Transverse colon (tissue), 4 donors: ENCODE results near the gene LSR. TPM values are rescaled to one million over a fixed set of nuclear protein-coding genes. Genes with fewer than 3 reads are reported as not detected.

ENCODE experiments used
- DNase-seq: peaks from one replicate; pipeline ENCODE4 v3.0.0-alpha.2; 2019
- H3K27ac ChIP-seq, 4 donors: fragments of 200-600 bp; sonication (generic); 2 replicates each; pipeline ENCODE4 v1.5.1; 2016 to 2018; ENCODE audit warnings: inconsistent platforms in 4 of 4
- H3K27me3 ChIP-seq: fragments of 200-600 bp; sonication (generic); 2 replicates; pipeline ENCODE4 v1.5.1; 2017; ENCODE audit warnings: inconsistent platforms
- H3K36me3 ChIP-seq, 4 donors: fragments of 200-600 bp; sonication (generic); 2 replicates each; pipeline ENCODE4 v1.5.1; 2017 to 2019; ENCODE audit warnings: inconsistent platforms in 4 of 4
- H3K4me1 ChIP-seq, 4 donors: fragments of 200-600 bp; sonication (generic); 2 replicates each; pipeline ENCODE4 v1.5.1; 2017 to 2020; ENCODE audit warnings: inconsistent platforms in 4 of 4
- H3K4me3 ChIP-seq, 4 donors: fragments of 200-600 bp; sonication (generic); 1 replicate in 1 of 4; 2 replicates in 3 of 4; pipeline versions ENCODE4 v1.5.1 to v1.6.1; 2017 to 2019; ENCODE audit warnings: inconsistent platforms in 4 of 4
- H3K9me3 ChIP-seq, 2 donors: fragments of 200-600 bp; sonication (generic); 2 replicates each; pipeline ENCODE4 v1.5.1; 2017 to 2019; ENCODE audit warnings: inconsistent platforms in 2 of 2
- CTCF ChIP-seq, 5 experiments: fragments of 200-600 bp in 3 of 5; fragments of 450-650 bp in 2 of 5; sonication (generic) in 3 of 5; IDR thresholded peaks; 1 replicate in 2 of 5; 2 replicates in 3 of 5; pipeline ENCODE4 v1.5.1; 2016 to 2017; ENCODE audit warnings: antibody characterized with exemption in 5 of 5, inconsistent platforms in 3 of 5, mild to moderate bottlenecking in 2 of 5, moderate library complexity in 1 of 5
- EP300 ChIP-seq: sonication (generic); formaldehyde crosslinking; IDR thresholded peaks from one replicate; pipeline ENCODE4 v1.6.1; 2017; ENCODE audit warnings: antibody characterized with exemption, low read depth
- POLR2A ChIP-seq: fragments of 450-650 bp; IDR thresholded peaks from one replicate; pipeline ENCODE4 v1.6.1; 2016; ENCODE audit warnings: antibody characterized with exemption, mild to moderate bottlenecking, moderate library complexity
- POLR2AphosphoS5 ChIP-seq, 3 donors: sonication (generic); formaldehyde crosslinking; IDR thresholded peaks; one replicate each; pipeline ENCODE4 v1.6.1; 2016; ENCODE audit warnings: antibody characterized with exemption in 3 of 3
- WGBS, 2 donors: methylation state at CpG; one replicate each; pipeline ENCODE4 v1.1.5; 2018; ENCODE audit warnings: low coverage in 1 of 2; 5-methylcytosine and 5-hydroxymethylcytosine counted together
- in situ Hi-C, 4 donors: fragments of 200-750 bp; cut with MboI; loops; one replicate each; pipeline versions ENCODE4 v1.15.0 to v1.15.1; 2017; ENCODE audit warnings: low sequenced_read_pairs in 3 of 4, low pct_ligation_motif_present in 1 of 4, low pct_unique_long_range_greater_than_20kb in 1 of 4
- intact Hi-C: fragments of 100-400 bp; cut with DNase I; formaldehyde crosslinking; loops from one replicate; pipeline ENCODE4 v1.15.1; 2023; ENCODE audit warnings: low total_unique reads
- total RNA-seq, 4 donors: library from RNA; depleted of rRNA; stranded (reverse); fragments of >200 nt; gene quantifications; one replicate each; pipeline ENCODE4 v1.1.0, GENCODE V29; 2016

The LSR gene
- total RNA-seq, 4 donors from 2014 or later = 124 to 484 (median 330) TPM

- Histone ChIP-seq H3K36me3 (no peaks in the 10 kb centered on the region), H3K4me1 (no peaks in the 10 kb centered on the region), H3K9me3 (no peaks in the 10 kb centered on the region), H3K27ac (no peak overlapping the region), H3K4me3 (no peak overlapping the region), H3K27me3 (no peaks in the 10 kb centered on the region)
- no peak for DNase-seq
- TF ChIP-seq POLR2A (no peak), EP300 (no peak), CTCF (IDR thresholded peaks at IDR 0.05) (no peak), POLR2AphosphoS5 (IDR thresholded peaks at IDR 0.05) (no peak)
- intact Hi-C loops (no loop called here), in situ Hi-C loops (no loop called here)
- 89% methylated on average over 5 of the region's 10 CpGs; no CpG with 5 or more reads in 1 of the 2 donors for WGBS, 2 donors
Measured at GRCh38 chr19:35300339-35300649, 51.5 kb downstream of the LSR start.

GRCh38 chr19:35301961-35302360, 53.2 kb downstream of the LSR start:
- WGBS, 2 donors = 86% methylated on average over 2 of the region's 2 CpGs; no CpG with 5 or more reads in 1 of the 2 donors
- TF ChIP-seq POLR2A = no peak
- no peak for TF ChIP-seq CTCF (IDR thresholded peaks at IDR 0.05)
- no peak for TF ChIP-seq EP300
- no peak for TF ChIP-seq POLR2AphosphoS5 (IDR thresholded peaks at IDR 0.05)
- H3K27me3 ChIP-seq = no peaks in the 10 kb centered on the region
- H3K9me3 ChIP-seq = no peaks in the 10 kb centered on the region
- H3K4me3 ChIP-seq = no peak overlapping the region
- in situ Hi-C loops = no loop called here
- intact Hi-C loops = no loop called here
- no peak overlapping the region for H3K27ac ChIP-seq
- H3K36me3 ChIP-seq = no peaks in the 10 kb centered on the region
- no peak for DNase-seq
- H3K4me1 ChIP-seq = no peaks in the 10 kb centered on the region

DNA sequence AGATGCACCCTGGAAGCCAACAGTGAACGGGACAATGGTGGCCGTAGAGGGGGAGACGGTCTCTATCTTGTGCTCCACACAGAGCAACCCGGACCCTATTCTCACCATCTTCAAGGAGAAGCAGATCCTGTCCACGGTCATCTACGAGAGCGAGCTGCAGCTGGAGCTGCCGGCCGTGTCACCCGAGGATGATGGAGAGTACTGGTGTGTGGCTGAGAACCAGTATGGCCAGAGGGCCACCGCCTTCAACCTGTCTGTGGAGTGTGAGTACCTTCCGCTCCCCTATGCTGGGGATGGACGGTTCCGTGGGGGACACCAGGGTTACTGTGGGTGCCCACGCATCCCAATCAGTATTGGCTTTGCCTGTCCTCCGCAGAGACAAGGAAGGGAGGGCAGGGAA, 53.6 kb downstream of the LSR start:
- Histone ChIP-seq H3K9me3 (no peaks in the 10 kb centered on the region), H3K4me3 (no peak overlapping the region), H3K27ac (no peak overlapping the region), H3K36me3 (no peaks in the 10 kb centered on the region), H3K4me1 (no peaks in the 10 kb centered on the region), H3K27me3 (no peaks in the 10 kb centered on the region)
- intact Hi-C loops = no loop called here
- no peak for DNase-seq
- no peak for TF ChIP-seq EP300
- no peak for TF ChIP-seq POLR2AphosphoS5 (IDR thresholded peaks at IDR 0.05)
- no peak for TF ChIP-seq POLR2A
- no peak for TF ChIP-seq CTCF (IDR thresholded peaks at IDR 0.05)
- WGBS, 2 donors = 87 to 89% methylated on average over 3 to 16 of the region's 16 CpGs
- in situ Hi-C loops = no loop called here

DNA sequence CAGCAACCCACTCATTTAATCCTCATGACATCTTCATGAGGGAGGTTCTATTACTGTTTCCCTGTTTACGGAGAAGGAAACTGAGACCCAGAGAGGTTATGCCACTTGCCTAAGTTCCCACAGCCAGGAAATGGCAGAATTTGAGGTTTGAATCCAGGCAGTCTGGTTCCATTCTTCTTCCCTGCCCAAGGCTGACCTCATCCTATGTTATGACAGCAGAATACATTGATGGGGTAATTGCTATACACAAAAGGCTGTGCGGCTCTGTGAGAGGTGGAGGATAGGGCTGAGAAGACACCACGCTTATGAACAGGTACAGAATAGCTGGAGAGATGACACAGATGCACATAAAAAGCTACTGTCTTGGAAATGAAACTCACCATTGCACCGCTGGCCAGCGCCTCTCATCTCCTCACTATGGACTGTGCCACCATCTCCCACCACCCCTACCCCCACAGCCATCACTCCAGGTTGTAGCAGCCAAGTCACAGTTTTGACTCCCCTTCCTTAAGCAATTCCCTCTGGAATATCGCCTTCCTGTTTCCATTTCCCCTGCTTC, 54.6 kb downstream of the LSR start:
- DNase-seq = no peak
- no peaks in the 10 kb centered on the region for H3K9me3 ChIP-seq
- no peak for TF ChIP-seq POLR2AphosphoS5 (IDR thresholded peaks at IDR 0.05)
- TF ChIP-seq POLR2A = no peak
- TF ChIP-seq CTCF (IDR thresholded peaks at IDR 0.05) = no peak
- TF ChIP-seq EP300 = no peak
- no peak overlapping the region for H3K27ac ChIP-seq
- intact Hi-C loops = no loop called here
- no peaks in the 10 kb centered on the region for H3K36me3 ChIP-seq
- in situ Hi-C loops = no loop called here
- H3K4me3 ChIP-seq = no peak overlapping the region
- H3K4me1 ChIP-seq = no peaks in the 10 kb centered on the region
- 58 to 82% methylated on average over 2 to 6 of the region's 6 CpGs for WGBS, 2 donors
- H3K27me3 ChIP-seq = no peaks in the 10 kb centered on the region
